BLaER1 treated with 17β-estradiol and CSF1 and Interleukin-3, amounts not matched to agents 10 nM and 100 nM (cell line): ENCODE results near the gene GTPBP2.

Source experiments
- H3K27ac ChIP-seq, 11 experiments: shearing (Covaris generic); formaldehyde crosslinking; 2 replicates each; pipeline ENCODE4 v1.8.1; 2022
- H3K27me3 ChIP-seq, 11 experiments: shearing (Covaris generic); formaldehyde crosslinking; 2 replicates each; pipeline ENCODE4 v1.8.1; 2022
- H3K36me3 ChIP-seq, 11 experiments: shearing (Covaris generic); formaldehyde crosslinking; 2 replicates each; pipeline ENCODE4 v1.8.1; 2022
- H3K4me1 ChIP-seq, 10 experiments: shearing (Covaris generic); formaldehyde crosslinking; 2 replicates each; pipeline ENCODE4 v1.8.1; 2022
- H3K4me2 ChIP-seq, 11 experiments: shearing (Covaris generic); formaldehyde crosslinking; 2 replicates each; pipeline ENCODE4 v1.8.1; 2022
- H3K4me3 ChIP-seq, 10 experiments: shearing (Covaris generic); formaldehyde crosslinking; 2 replicates each; pipeline ENCODE4 v1.8.1; 2022
- H3K9ac ChIP-seq, 11 experiments: shearing (Covaris generic); formaldehyde crosslinking; 2 replicates each; pipeline ENCODE4 v1.8.1; 2022
- H3K9me3 ChIP-seq, 11 experiments: shearing (Covaris generic); formaldehyde crosslinking; replicated peaks in 1 of 11; 2 replicates each; pipeline ENCODE4 v1.8.1; 2022
- H4K20me1 ChIP-seq, 11 experiments: shearing (Covaris generic); formaldehyde crosslinking; 2 replicates each; pipeline ENCODE4 v1.8.1; 2022
- Cebpa-rat ChIP-seq, 11 experiments: shearing (Covaris generic); IDR thresholded peaks; 2 replicates each; pipeline ENCODE4 v1.8.1; 2022

Gene GTPBP2

GRCh38 chr6:43621836-43622180, 7.3 kb downstream of the GTPBP2 start:
- Histone ChIP-seq H3K9ac (no peak overlapping the region), H4K20me1 (peaks cover 0 to 65% (median 11%) of the 10 kb centered on the region in 11 experiments; a peak in 11 of 22 replicates), H3K27ac (no peak overlapping the region), H3K27me3 (no peaks in the 10 kb centered on the region), H3K4me1 (peaks cover 6 to 39% (median 9%) of the 10 kb centered on the region in 10 experiments), H3K4me3 (no peak overlapping the region), H3K36me3 (peaks cover 81 to 99% (median 96%) of the 10 kb centered on the region in 11 experiments), H3K4me2 (no peak overlapping the region), H3K9me3 (no peaks in the 10 kb centered on the region)
- TF ChIP-seq Cebpa-rat (IDR thresholded peaks at IDR 0.05) = no peak

GRCh38 chr6:43621078-43621835, 7.8 kb downstream of the GTPBP2 start:
- TF ChIP-seq Cebpa-rat (IDR thresholded peaks at IDR 0.05) = no peak
- H3K36me3 ChIP-seq = peaks cover 81 to 100% (median 99%) of the 10 kb centered on the region in 11 experiments

GRCh38 chr6:43616725-43617472, 12.2 kb downstream of the GTPBP2 start:
- Histone ChIP-seq H4K20me1 (peaks cover 0 to 23% (median 5%) of the 10 kb centered on the region in 11 experiments; a peak in 10 of 22 replicates), H3K9me3 (no peaks in the 10 kb centered on the region), H3K4me3 (no peak overlapping the region), H3K4me2 (no peak overlapping the region), H3K27me3 (no peaks in the 10 kb centered on the region), H3K27ac (no peak overlapping the region), H3K9ac (no peak overlapping the region), H3K4me1 (peaks cover 0 to 24% (median 0%) of the 10 kb centered on the region in 10 experiments; a peak in 6 of 20 replicates), H3K36me3 (peaks cover 74 to 100% (median 99%) of the 10 kb centered on the region in 11 experiments)
- TF ChIP-seq Cebpa-rat (IDR thresholded peaks at IDR 0.05) = no peak

More at GRCh38 chr6:43621078-43621835, 7.8 kb downstream of the GTPBP2 start:
- no peaks in the 10 kb centered on the region for H3K27me3 ChIP-seq
- no peak overlapping the region for H3K4me3 ChIP-seq
- H3K4me2 ChIP-seq = peak overlapping the region in 1 of 11 experiments; percentile 42; a peak in 1 of 22 replicates
- no peak overlapping the region for H3K9ac ChIP-seq
- peaks cover under 1 to 33% (median 3%) of the 10 kb centered on the region in 10 experiments; a peak in 15 of 20 replicates for H3K4me1 ChIP-seq
- no peak overlapping the region for H3K27ac ChIP-seq
- peaks cover 0 to 60% (median 11%) of the 10 kb centered on the region in 11 experiments; a peak in 11 of 22 replicates for H4K20me1 ChIP-seq
- no peaks in the 10 kb centered on the region for H3K9me3 ChIP-seq

- peaks cover 71 to 100% (median 98%) of the 10 kb centered on the region in 11 experiments for H3K36me3 ChIP-seq
- no peak for TF ChIP-seq Cebpa-rat (IDR thresholded peaks at IDR 0.05)
- no peak overlapping the region for H3K27ac ChIP-seq
- peaks cover 0 to 8% (median 0%) of the 10 kb centered on the region in 11 experiments; a peak in 2 of 22 replicates for H4K20me1 ChIP-seq
- H3K4me2 ChIP-seq = no peak overlapping the region
- H3K4me3 ChIP-seq = no peak overlapping the region
- peaks cover 0 to 7% (median 0%) of the 10 kb centered on the region in 10 experiments; a peak in 6 of 20 replicates for H3K4me1 ChIP-seq
- no peaks in the 10 kb centered on the region for H3K9me3 ChIP-seq
- H3K27me3 ChIP-seq = no peaks in the 10 kb centered on the region
- H3K9ac ChIP-seq = no peak overlapping the region
Measured at GRCh38 chr6:43614396-43614730, 14.7 kb downstream of the GTPBP2 start.

GRCh38 chr6:43613721-43614395, 15.2 kb downstream of the GTPBP2 start:
- H3K27me3 ChIP-seq = no peaks in the 10 kb centered on the region
- TF ChIP-seq Cebpa-rat (IDR thresholded peaks at IDR 0.05) = no peak
- H3K9ac ChIP-seq = no peak overlapping the region
- H3K36me3 ChIP-seq = peaks cover 66 to 99% (median 93%) of the 10 kb centered on the region in 11 experiments
- no peak overlapping the region for H3K4me2 ChIP-seq
- no peak overlapping the region for H3K27ac ChIP-seq
- H4K20me1 ChIP-seq = peaks cover 0 to 6% (median 0%) of the 10 kb centered on the region in 11 experiments; a peak in 2 of 22 replicates
- no peaks in the 10 kb centered on the region for H3K9me3 ChIP-seq
- no peak overlapping the region for H3K4me3 ChIP-seq
- H3K4me1 ChIP-seq = peaks cover 3 to 9% (median 4%) of the 10 kb centered on the region in 10 experiments; a peak in 19 of 20 replicates

GRCh38 chr6:43610431-43610830, 18.6 kb downstream of the GTPBP2 start:
- H3K27me3 ChIP-seq = no peaks in the 10 kb centered on the region
- H3K9ac ChIP-seq = no peak overlapping the region
- no peaks in the 10 kb centered on the region for H3K9me3 ChIP-seq
- no peak overlapping the region for H3K4me2 ChIP-seq
- TF ChIP-seq Cebpa-rat (IDR thresholded peaks at IDR 0.05) = no peak
- H3K4me1 ChIP-seq = peaks cover 10 to 22% (median 12%) of the 10 kb centered on the region in 10 experiments
- H3K4me3 ChIP-seq = no peak overlapping the region
- H3K36me3 ChIP-seq = peaks cover 70 to 93% (median 86%) of the 10 kb centered on the region in 11 experiments
- no peak overlapping the region for H3K27ac ChIP-seq
- peaks cover 0 to 13% (median 4%) of the 10 kb centered on the region in 11 experiments; a peak in 5 of 22 replicates for H4K20me1 ChIP-seq

- no peaks in the 10 kb centered on the region for H3K9me3 ChIP-seq
- H3K9ac ChIP-seq = no peak overlapping the region
- peaks cover 70 to 93% (median 86%) of the 10 kb centered on the region in 11 experiments for H3K36me3 ChIP-seq
- TF ChIP-seq Cebpa-rat (IDR thresholded peaks at IDR 0.05) = no peak
- H3K4me1 ChIP-seq = peaks cover 10 to 22% (median 12%) of the 10 kb centered on the region in 10 experiments
- H3K4me2 ChIP-seq = peak overlapping the region in 2 of 11 experiments; percentile 63 to 75; a peak in 2 of 22 replicates
- no peak overlapping the region for H3K4me3 ChIP-seq
- peak overlapping the region in 3 of 11 experiments; percentile 47 to 66 (median 62); a peak in 3 of 22 replicates for H3K27ac ChIP-seq
- no peaks in the 10 kb centered on the region for H3K27me3 ChIP-seq
- peaks cover 0 to 13% (median 4%) of the 10 kb centered on the region in 11 experiments; a peak in 5 of 22 replicates for H4K20me1 ChIP-seq
Measured at GRCh38 chr6:43609402-43609801, 19.7 kb downstream of the GTPBP2 start.

GRCh38 chr6:43608807-43609206, 20.3 kb downstream of the GTPBP2 start:
- H3K9ac ChIP-seq = peak overlapping the region in 9 of 11 experiments; percentile 1 to 50 (median 31); a peak in 6 of 22 replicates
- H3K36me3 ChIP-seq = peaks cover 70 to 93% (median 86%) of the 10 kb centered on the region in 11 experiments
- no peaks in the 10 kb centered on the region for H3K27me3 ChIP-seq
- TF ChIP-seq Cebpa-rat (IDR thresholded peaks at IDR 0.05) = no peak
- H3K27ac ChIP-seq = peak overlapping the region in 8 of 11 experiments; percentile 21 to 67 (median 48); a peak in 15 of 22 replicates
- H3K4me3 ChIP-seq = no peak overlapping the region
- H3K4me1 ChIP-seq = peaks cover 10 to 22% (median 12%) of the 10 kb centered on the region in 10 experiments
- H4K20me1 ChIP-seq = peaks cover 0 to 12% (median 4%) of the 10 kb centered on the region in 11 experiments; a peak in 5 of 22 replicates
- H3K9me3 ChIP-seq = no peaks in the 10 kb centered on the region
- H3K4me2 ChIP-seq = peak overlapping the region; percentile 49 to 83 (median 63)
